HUDEP-2 (cell line): ENCODE measurements around the gene SUSD4.

ENCODE experiments used
- DNase-seq, 76 experiments: peaks; one replicate each; lab custom pipeline; 2025; ENCODE audit not compliant: unreplicated experiment in 76 of 76; lab: John Stamatoyannopoulos, UW

Gene SUSD4

DNA sequence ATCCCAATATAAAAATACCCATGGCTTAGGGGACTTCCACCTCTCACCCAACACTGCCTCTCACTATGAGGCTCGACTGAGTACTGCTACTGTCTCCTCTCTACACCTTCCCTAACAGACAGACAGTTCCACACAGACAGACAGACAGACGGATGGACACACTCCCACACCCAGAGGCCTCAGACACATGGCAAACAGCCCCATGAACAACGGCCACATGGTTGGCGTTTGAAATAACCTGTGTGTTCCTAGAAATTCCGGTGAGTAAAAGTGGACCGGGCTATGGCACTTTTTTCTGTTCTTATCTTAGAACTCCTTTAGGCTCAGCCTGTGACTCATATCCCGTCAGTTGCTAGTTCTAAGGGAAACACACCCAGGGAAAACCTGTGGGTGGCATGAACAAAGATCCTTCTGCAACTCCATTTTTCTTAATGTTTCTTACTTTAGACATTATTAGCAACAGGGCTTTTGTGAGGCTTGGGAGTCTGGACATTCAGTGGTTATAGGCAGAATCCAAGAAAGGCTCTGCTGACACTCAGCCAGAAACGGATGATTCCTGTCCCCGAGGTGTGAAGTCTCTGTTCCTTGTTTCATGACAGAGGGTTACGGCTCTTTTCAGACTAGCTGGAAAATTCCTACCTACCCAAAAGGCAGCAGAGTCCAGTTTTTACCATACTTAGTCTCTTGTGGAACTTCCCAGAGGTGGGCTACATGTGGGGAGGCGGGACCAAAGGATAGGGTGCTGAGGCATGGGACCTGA, 130.4 kb downstream of the SUSD4 start:
- DNase-seq: peak in 63 of 76 experiments; percentile 5 to 77 (median 39)

DNA sequence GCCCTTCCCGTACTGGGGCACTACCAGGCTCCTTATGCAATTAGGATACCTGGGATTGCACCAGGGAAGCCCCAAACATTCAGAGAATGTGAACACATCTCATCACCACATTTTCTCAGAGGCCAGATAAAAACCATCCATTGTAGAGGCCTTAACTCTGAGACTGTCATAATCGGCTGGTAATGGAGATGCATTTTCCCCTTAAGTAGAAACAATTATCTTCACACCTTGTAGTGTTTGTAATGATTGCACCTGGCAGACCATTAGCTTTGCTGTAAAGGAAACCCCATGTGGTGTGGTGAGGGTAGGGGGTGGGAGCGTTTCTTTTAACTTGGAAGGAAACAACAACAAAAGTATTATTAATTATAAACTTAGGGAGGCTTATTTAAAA, 131.0 kb downstream of the SUSD4 start:
- DNase-seq: no peak

DNA sequence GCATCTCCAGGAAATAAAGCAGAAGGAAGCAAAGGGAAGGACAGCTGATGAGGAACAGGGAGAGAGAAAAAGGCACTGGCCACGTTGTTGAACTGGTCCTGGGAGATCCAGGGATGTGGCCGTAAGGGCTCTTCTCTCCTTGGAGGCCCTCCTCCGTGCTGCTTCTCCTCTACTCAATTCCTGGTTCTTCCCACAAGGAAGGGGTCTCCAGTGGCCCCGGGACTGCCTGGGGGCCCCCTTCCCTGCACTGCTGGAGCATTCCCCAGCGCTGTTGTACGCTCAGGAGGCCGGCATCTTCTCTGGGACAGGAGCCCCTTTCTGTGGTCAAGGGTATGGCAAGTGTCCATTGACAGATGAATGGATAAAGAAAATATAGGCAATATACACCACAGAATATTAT, 132.4 kb downstream of the SUSD4 start:
- DNase-seq: no peak

DNA sequence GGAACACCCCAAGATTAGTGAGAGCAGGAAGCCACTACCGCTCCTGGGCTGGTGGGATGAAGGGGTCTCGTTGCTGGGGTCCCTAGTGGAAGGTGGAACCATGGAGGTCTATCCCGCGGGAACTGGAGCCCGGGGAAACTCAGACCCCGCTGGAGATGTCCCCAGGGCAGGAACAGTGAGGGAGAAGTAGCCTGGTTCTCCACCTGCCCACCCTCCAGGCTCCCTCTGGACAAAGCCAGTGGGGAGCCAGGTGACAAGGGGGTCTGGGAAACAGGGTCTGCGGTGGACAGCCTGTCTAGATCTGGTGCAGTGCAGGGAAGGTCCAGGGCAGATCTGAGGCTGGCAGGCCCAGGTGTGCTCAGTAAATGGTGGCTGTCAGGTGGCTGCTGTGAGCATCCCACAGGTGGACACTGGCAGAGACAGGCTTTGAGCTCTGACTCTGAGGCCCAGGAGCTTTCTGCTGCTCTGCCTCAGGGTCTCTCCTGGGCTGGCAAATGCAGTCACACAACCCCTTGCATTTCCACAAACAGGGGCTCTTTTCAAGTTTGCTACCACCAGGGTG, 132.9 kb downstream of the SUSD4 start:
- no peak for DNase-seq

DNA sequence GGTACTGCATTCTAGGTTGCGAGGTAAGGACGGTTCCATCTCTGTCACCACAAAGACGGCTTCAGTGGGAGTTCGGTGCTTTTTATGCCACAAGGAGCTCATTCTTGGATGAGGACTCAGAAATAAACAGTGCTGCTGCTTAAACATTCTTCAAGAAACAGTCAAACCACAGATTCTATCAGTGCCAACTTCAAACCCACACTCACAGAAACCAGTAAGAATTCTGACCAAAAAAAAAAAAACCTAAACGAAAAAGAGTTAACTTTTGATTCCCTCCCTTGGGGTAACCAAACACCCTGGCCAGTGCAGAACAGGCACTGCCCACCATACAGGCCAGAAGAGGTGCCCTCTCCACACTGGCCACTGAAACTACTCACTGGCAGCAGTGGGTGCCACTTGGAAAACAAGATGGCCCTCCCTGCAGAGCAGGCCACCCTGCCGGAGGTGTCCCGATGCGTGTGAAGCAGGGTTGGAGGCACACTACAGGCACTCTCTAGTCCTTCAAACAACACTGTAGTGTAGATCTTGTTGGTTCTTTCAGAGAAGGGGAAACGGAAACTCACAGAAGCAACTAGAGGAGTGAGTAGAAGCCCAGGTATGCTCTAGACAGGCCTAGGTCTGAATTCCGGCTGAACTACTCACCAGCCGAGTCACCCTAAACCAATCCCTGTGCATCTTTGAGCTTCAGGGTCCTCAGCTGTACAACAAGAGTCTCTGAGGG, 133.7 kb downstream of the SUSD4 start:
- DNase-seq: peak in 6 of 76 experiments; percentile 2 to 23 (median 10)

DNA sequence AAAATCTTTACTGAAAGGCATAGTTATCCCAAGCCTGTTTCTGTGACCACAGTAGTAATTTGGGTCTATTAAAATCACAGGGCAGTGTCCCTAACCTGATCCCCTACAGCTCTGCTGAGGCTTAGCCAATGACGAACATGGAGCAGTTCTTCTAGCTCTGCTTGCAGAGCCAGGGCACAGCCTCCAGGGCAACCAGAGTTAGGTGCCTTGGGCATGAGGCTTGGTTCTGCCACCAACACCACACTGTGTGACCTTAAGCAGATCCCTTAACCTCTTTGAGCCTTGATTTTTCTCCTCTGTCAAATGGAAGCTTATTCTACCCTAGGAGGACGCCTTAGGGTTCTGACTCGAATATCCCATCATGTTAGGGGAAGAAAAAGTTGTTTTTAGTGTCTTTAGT, 134.2 kb downstream of the SUSD4 start:
- no peak for DNase-seq

DNA sequence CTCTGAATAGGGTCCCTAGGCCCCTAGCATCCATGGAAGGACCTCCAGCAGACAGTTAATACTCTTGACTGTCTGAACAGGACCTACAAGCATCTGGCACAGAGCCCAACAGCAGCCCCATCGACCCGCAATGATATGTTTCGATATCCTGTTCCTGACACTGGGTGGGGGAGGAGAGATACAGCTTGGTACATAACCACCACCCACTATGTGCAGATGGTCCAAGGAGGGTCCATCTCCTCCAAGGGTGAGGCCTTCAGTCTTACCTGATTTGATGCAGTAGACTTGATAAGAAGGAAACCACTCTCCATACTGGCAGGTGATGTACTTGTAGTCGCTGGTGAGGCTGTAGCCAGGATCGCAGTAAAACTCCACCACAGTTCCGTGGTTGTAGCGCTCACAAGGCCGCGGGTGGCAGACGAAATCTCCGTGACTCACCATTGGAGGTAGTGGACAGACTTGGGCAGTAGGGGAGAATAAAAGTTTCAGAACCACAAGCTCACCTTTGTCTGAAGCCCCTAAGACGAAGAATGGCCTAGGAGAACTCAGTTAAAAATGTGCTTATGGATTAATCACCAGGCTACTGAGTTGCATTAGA, 134.9 kb downstream of the SUSD4 start:
- DNase-seq: no peak

DNA sequence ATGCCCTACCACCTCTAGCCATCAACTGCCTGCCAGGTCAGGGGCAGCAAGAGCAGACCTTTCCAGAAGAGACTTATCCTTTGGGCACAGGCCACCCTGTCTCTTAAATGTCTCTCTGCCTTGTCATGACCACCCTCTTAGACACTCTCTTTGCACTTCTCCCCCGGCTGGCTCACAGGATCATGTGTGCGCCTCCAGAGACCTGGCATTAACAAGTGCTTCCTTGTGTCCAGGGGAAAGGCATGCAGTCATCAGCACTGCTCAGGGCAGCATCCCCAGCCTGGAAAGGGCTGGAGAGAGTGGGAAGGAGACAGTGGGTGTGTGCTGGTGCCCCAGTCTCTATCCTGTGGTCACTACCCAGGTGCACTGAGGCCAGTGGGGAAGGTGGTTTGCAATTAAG, 135.8 kb downstream of the SUSD4 start:
- no peak for DNase-seq

DNA sequence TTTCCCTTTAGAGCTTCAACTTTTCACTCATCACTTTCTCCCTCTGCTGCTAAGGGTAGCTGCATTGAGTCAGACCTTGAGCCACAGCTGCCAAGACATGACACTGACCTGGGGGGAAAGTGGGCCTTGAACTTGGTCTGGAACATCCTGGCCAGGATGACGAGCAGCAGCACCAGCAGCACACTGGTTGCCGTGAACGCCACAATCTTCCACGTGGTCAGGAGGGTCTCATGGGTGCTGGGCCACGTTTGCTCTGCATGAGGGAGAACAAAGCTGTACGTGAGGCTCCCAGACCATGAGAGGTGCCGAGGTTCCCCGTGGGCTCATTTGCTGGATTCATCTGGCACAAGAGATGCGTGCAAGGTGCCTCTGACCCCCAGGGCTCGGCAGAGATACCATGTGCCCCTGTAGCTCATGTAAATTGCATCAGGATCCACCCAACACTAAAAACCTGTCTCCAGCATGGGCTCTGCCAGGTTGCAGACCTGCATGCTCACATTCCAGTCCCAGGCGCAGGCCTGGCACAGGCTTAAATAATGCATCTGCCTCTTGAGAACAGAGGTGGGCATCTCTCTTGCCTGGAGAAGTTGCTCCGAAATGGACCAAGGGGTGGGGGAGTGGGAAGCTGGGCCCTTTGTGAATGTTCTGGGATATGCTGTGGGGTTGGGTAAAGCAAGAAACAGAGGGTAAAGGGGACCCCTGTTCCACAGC, 136.3 kb downstream of the SUSD4 start:
- no peak for DNase-seq

DNA sequence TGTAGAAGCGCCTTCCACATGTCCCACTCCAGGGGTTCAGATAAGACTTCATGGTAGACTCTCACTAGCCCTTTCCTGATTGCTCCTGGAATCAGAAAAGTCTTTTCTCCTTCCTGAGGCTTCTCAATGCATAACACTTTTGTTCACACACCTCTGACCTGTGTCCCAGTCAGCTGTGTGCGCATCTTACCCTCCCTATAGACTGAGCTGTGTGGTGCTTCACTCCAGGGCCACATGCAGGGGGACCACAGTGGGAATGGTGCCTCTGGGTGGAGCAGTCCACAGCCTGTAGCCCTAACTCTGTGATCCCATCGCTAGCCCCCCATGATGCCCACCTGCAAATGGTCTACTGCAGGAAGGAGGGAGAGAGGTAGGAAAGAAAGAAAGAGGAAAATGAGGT, 136.9 kb downstream of the SUSD4 start:
- no peak for DNase-seq

DNA sequence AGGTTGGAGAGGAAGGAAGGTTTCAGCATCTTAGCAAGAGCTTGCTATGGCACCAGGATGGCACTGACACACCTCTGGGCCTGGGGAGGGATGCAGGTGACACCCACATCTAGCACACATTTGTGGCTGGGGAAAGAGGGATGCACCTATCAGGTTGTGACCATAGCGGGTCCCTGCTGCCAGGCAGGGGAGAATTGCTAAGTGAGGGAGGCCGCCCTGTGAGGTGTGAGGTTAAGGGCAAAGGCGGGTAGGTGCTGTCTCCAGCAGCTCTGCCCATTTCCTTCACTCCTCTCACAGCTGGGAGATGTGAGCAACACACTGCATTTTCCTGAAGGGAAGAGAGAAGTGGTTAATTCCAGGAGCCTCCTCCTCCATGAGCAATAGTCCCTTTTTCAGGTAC, 137.7 kb downstream of the SUSD4 start:
- DNase-seq: no peak

DNA sequence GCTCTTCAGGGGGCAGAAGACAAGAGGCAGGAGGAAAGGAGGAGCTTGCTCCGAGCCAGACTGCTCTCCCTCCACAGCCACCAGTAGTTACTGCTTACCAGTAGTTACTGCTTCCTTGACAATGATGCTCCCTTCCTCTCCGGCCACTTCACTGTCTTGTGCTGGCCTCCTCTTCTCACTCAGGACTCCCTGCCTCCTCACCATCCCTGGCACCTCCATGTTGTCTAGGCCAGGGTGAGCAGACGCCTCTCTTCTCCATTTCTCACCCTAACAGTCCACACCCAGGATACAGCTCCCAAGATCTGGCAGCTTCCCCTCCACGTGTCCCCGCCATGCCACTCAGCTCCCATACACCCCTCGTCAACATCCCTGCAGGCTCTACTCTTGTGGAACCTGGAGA, 138.5 kb downstream of the SUSD4 start:
- DNase-seq: no peak

DNA sequence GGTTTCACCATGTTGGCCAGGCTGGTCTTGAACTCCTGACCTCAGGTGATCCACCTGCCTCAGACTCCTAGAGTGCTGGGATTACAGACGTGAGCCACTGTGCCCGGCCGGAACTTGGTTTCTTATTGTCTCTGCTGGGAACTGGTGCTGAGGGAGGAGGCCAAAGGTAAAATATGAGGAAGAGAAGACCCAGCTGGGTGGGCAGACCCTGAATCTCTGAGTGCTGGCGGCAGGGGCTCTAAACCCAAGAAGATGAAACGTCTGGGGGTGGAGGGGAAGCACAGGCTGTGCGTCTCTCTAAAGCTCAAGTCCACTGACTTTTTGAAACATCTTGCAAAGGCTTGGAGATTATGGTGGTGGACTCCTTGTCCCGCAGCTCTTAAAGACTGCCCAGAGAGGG, 138.9 kb downstream of the SUSD4 start:
- no peak for DNase-seq

DNA sequence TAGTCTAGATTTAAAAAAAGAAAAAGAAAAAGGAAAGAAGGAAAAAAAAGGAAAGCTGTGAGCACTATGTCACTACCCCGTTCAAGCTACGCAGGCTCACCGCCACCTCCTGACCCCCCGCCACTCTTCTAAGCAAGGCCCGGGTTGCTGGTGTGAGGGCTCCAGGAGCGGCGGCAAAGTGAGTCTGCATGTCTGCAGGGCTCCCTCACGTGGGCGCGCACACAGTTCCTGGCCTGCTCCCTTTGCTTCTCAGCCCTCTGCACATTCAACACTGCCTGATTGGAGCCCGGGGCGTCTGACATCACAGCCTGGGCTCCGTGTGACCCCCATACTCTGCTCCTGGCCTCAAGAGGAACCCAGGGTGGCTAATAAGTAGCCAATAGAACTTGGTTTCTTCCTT, 139.5 kb downstream of the SUSD4 start:
- no peak for DNase-seq

DNA sequence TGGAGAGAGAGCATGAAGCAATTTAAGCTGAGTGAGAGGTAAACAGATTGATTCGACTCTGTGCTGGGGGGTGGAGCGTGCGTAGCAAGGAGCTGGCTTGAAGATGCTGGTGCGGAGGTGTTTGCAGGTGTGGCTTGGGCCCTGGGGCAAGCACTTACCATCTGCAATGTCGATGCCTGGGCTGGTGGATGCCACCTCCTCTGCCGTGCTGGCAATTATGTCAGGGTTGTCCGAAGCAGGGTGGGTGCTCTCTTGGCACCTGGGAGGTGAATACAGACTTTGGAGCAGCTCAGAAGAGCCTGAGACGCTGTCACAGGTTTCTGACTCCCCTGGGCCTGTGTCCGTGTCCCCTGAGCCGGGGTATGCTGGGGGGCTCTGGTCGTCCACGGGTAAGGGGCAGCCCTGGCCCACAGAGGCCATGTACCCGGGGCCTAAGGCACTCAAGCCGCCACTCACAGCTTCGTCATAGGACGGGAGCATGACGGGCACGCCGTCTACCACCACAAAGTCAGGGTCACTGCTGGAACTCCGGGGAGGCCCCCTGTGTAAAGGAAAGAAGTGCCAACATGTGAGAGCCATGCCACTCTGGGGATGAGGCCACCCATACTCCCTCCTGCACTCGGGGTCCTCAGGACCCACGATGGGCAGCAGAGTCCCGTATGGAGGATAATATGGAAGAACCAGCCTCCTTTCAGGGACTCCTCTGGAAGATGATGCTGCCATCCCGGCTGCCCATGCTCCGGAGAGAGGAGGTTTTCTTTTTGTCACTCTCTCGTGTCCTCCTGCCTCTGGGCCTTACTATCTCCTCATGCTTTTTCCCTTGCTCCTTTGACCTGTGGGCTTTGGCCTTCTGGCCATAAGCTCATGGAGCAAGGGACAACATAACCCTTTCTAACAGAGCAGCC, 140.6 kb downstream of the SUSD4 start:
- DNase-seq: no peak

DNA sequence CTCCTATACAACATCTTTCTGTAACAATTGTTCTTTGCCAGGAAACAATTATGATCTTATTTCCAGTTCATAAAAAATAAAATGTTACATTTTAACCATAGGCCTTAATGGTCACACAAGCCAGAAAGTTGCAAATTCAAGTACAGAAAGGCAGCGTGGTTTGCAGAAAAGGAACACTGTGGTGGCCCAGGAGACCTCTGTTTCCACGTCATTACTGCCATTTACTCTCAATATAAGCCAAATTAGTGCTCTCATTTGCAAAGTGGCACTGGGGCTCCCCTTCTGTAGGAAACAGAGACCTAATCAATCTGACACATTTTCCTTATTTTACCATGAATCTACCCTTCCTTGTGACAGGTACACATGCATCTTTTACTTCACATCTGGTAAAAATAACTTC, 141.6 kb downstream of the SUSD4 start:
- DNase-seq: no peak

DNA sequence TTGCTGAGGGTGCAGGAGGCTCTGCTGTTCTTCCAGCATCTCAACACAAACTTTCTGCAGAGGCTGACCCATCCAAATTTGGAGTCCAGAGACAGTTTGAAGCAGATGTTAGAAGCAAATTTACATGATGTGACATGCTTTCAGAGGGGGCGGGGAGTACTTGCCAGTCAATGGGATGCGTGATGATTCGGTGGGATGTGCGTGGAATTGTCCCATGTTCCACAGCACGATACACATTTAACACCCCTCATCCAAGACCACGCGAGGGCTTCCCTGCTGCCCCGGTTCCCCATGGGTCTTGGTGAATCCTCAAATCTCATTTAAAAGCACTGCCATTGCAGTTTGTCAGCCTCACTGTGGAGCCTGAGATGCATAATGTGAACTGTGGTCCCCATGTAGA, 142.3 kb downstream of the SUSD4 start:
- DNase-seq: no peak

DNA sequence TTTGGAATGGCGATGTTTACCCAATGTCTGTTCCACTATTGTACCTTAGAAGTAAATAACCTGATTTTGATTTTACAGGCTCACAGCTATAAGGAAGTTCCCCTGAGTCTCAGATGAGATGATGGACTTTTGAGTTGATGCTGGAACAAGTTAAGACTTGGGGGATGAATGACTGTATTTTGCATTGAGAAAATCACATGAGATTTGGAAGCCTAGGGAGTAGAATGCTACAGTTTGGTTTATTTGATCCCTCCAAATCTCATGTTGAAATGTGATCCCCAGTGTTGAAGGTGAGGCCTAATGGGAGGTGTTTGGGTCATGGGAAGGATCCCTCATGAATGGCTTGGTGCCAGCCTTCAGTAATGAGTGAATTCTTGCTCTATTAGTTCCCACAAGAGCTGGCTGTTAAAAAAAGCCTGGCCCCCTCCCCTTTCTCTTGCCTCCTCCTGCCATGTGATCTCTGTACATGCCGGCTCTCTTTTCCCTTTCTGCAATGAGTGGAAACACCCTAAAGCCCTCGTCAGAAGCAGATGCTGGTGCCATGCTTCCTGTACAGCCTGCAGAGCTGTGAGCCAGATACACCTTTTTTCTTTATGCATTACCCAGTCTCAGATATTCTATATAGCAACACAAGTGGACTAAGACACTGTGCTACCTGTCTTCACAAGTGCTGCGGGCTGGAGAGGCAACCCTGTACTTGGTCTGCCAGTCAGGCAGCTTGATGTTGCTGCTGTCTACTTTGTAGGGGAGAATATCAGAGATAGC, 143.9 kb downstream of the SUSD4 start:
- DNase-seq: no peak

DNA sequence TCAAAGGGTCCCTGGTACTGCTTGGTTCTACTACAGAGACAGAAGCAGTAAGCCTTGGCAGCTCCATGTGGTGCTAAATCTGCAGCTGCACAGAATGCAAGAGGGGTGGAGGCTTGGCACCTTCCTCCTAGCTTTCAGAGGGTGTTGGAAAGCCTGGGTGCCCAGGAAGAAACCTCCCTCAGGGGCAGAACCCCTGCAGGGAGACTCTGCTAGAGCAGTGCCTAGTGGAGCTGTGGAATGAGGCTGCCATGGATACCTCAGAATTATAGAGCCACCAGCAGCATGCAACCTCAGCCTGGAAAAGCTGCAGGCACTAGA, 144.7 kb downstream of the SUSD4 start:
- DNase-seq: no peak

DNA sequence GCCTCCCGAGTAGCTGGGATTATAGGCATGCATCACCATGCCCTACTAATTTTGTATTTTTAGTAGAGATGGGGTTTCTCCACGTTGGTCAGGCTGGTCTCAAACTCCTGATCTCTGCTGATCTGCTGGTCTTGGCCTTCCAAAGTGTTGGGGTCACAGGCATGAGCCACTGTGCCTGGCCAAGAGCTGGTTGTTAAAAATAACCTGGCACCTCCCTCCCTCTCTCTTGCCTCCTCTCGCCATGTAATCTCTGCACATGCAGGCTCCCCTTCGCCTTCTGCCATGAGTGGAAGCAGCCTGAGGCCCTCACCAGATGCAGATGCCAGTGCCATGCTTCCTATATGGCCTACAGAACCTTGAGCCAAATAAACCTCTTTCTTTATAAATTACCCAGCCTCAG, 146.2 kb downstream of the SUSD4 start:
- no peak for DNase-seq
